Stimulated activated CD4-positive, alpha-beta T cell treated with anti-CD3 and anti-CD28 coated beads, Interleukin-1b, Interleukin-23, amount 100 ng/mL, for 1 hour (primary cell): Measurements from ENCODE around the gene OLFML2B.
"Not testable (repeated sequence)": the region's sequence is repeated elsewhere in the genome, so short reads cannot be mapped to it uniquely, and the experiment has no call there.

Experiments used
- DNase-seq, 2 donors: peaks; one replicate each; pipeline ENCODE4 v3.0.0-alpha.2; 2020; ENCODE audit warnings: low read depth in 2 of 2

OLFML2B gene

GRCh38 chr1:162035241-162035640 lies 11.6 kb upstream of the OLFML2B start:
- no peak for DNase-seq

- DNase-seq, result no peak
Measured at GRCh38 chr1:162033428-162033827, 9.8 kb upstream of the OLFML2B start.

- no peak for DNase-seq
Measured at GRCh38 chr1:162030759-162031280, 7.2 kb upstream of the OLFML2B start.

GRCh38 chr1:162029157-162029556 lies 5.5 kb upstream of the OLFML2B start:
- DNase-seq, result no peak

- DNase-seq, result no peak
Measured at GRCh38 chr1:162028726-162029125, 5.1 kb upstream of the OLFML2B start.

GRCh38 chr1:162026881-162027280 lies 3.2 kb upstream of the OLFML2B start:
- no peak for DNase-seq

GRCh38 chr1:162025541-162025940 lies 1.9 kb upstream of the OLFML2B start:
- no peak for DNase-seq

GRCh38 chr1:162023181-162023546 lies 505 bp downstream of the OLFML2B start:
- no peak for DNase-seq

- DNase-seq, result no peak
Measured at GRCh38 chr1:162022626-162023025, 1.0 kb downstream of the OLFML2B start.

- DNase-seq, result no peak
Measured at GRCh38 chr1:162021124-162021523, 2.5 kb downstream of the OLFML2B start.

- DNase-seq, result no peak
Measured at GRCh38 chr1:162020150-162020549, 3.5 kb downstream of the OLFML2B start.

- no peak for DNase-seq
Measured at GRCh38 chr1:162019446-162019845, 4.2 kb downstream of the OLFML2B start.

- DNase-seq, result no peak
Measured at GRCh38 chr1:162019006-162019405, 4.7 kb downstream of the OLFML2B start.

- DNase-seq, result no peak
Measured at GRCh38 chr1:162018418-162018817, 5.3 kb downstream of the OLFML2B start.

GRCh38 chr1:162017791-162018190 lies 5.9 kb downstream of the OLFML2B start:
- not testable (repeated sequence) for DNase-seq

GRCh38 chr1:162016631-162017030 lies 7.0 kb downstream of the OLFML2B start:
- no peak for DNase-seq

GRCh38 chr1:162015196-162015595 lies 8.5 kb downstream of the OLFML2B start:
- DNase-seq, result no peak

GRCh38 chr1:162014202-162014601 lies 9.5 kb downstream of the OLFML2B start:
- DNase-seq, result no peak

- no peak for DNase-seq
Measured at GRCh38 chr1:162013289-162013688, 10.4 kb downstream of the OLFML2B start.

GRCh38 chr1:162011337-162012012 lies 12.2 kb downstream of the OLFML2B start:
- no peak for DNase-seq

GRCh38 chr1:162010175-162010506 lies 13.5 kb downstream of the OLFML2B start:
- no peak for DNase-seq

- no peak for DNase-seq
Measured at GRCh38 chr1:162009501-162010174, 14.0 kb downstream of the OLFML2B start.

- DNase-seq, result no peak
Measured at GRCh38 chr1:162008799-162009198, 14.9 kb downstream of the OLFML2B start.

GRCh38 chr1:162007466-162007865 lies 16.2 kb downstream of the OLFML2B start:
- DNase-seq, result no peak
